Erythroblast (primary cell): ENCODE measurements around the gene KRTAP9-3.

Experiments used
- GATA1 ChIP-seq: IDR thresholded peaks from 2 replicates; pipeline ENCODE4 v1.6.1; 2011; ENCODE audit warnings: low read depth, mild to moderate bottlenecking, control low read depth, low read length, moderate library complexity
- POLR2A ChIP-seq: IDR thresholded peaks from 2 replicates; pipeline ENCODE4 v1.6.1; 2011; ENCODE audit warnings: mild to moderate bottlenecking, low read length

DNA sequence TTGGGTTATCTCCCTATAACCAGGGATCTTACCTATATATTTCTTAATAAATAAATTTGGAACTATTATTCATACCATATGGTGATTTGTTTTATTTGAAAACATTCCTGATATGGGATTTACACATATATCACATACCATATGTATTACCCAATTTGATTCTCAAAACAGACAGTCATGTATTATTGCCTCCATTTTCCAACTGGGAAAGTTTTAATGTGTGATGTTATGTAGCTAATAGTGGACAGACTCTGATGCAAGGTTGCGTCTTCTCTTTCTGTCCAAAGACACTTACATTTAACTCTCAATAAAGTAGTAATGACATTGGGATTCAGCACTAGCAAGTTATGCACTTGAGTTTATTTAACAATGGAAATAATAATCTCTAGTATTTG lies 24.0 kb downstream of the KRTAP9-3 start:
- no peak for TF ChIP-seq POLR2A
- no peak for TF ChIP-seq GATA1
